OCI-LY7 (cell line): Measurements from ENCODE around the gene TBKBP1.

Experiments
- EZH2phosphoT487 ChIP-seq: fragments of 200-600 bp; sonication (generic); IDR thresholded peaks from 2 replicates; pipeline ENCODE4 v1.6.1; 2018; ENCODE audit warnings: low read depth, borderline replicate concordance, mild to moderate bottlenecking, mixed run types, antibody characterized with exemption, low read length, moderate library complexity, mixed read lengths
- TF ChIP-seq, protein P1 (sequence below): fragments of 200-600 bp; sonication (generic); conservative IDR thresholded peaks from 2 replicates; pipeline ENCODE4 v1.5.1; 2014; ENCODE audit warnings: mild to moderate bottlenecking, antibody characterized with exemption, low read length, moderate library complexity, mixed read lengths

- TF ChIP-seq, protein P1, sequence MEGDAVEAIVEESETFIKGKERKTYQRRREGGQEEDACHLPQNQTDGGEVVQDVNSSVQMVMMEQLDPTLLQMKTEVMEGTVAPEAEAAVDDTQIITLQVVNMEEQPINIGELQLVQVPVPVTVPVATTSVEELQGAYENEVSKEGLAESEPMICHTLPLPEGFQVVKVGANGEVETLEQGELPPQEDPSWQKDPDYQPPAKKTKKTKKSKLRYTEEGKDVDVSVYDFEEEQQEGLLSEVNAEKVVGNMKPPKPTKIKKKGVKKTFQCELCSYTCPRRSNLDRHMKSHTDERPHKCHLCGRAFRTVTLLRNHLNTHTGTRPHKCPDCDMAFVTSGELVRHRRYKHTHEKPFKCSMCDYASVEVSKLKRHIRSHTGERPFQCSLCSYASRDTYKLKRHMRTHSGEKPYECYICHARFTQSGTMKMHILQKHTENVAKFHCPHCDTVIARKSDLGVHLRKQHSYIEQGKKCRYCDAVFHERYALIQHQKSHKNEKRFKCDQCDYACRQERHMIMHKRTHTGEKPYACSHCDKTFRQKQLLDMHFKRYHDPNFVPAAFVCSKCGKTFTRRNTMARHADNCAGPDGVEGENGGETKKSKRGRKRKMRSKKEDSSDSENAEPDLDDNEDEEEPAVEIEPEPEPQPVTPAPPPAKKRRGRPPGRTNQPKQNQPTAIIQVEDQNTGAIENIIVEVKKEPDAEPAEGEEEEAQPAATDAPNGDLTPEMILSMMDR = no peak
- no peak for TF ChIP-seq EZH2phosphoT487
Measured at GRCh38 chr17:47650525-47651522, 43.1 kb upstream of the TBKBP1 start.
